HG03442 (cell line): ENCODE data around the gene RIC8B.

Experiments used
- ATAC-seq: cut with Tn5 transposase; IDR thresholded peaks from one replicate; pipeline ENCODE4 v1.9.1; 2021; ENCODE audit warnings: mild to moderate bottlenecking, moderate library complexity; ENCODE audit not compliant: unreplicated experiment

The RIC8B gene

DNA sequence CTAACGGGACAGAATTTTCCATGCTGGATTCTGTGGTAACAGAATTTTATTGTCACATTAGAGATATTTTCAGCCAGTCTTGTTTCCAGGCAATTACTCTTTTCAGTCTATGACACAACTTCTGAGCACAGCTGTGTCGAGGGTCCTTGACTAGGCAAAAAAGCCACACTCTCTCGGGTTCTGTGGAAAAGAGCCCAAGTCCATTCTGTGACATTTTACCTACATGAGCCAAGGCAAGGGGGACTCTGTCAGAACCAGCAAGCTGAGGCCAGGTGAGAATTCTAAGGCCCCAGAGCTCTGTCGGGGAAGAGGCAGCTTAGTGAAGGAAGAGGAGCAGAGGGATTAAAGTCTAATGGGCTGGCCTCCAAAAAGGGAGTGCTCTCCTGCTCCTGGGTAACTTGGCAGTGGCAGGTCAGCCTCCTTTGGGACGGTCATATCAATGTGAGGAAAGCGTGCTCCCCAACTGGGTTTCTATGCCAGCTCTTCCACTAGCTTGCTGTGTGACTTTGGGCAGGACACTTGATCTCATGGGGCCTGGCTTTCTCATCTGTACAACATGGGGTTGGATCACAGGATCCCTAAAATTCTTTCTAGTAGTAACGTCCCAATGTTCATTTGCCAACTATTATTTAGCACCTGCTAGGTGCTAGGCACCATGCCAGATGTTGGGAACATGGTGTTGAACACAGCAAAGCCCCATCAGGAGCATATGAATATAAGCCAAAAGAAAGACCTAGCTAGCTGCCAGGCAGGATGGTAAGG, 16.0 kb upstream of the RIC8B start:
- ATAC-seq: no peak

- ATAC-seq: no peak
Observed at GRCh38 chr12:106759526-106760183, 14.8 kb upstream of the RIC8B start.

GRCh38 chr12:106760184-106760531, 14.3 kb upstream of the RIC8B start:
- ATAC-seq: peak; percentile 94

GRCh38 chr12:106764220-106764619, 10.3 kb upstream of the RIC8B start:
- ATAC-seq: no peak

DNA sequence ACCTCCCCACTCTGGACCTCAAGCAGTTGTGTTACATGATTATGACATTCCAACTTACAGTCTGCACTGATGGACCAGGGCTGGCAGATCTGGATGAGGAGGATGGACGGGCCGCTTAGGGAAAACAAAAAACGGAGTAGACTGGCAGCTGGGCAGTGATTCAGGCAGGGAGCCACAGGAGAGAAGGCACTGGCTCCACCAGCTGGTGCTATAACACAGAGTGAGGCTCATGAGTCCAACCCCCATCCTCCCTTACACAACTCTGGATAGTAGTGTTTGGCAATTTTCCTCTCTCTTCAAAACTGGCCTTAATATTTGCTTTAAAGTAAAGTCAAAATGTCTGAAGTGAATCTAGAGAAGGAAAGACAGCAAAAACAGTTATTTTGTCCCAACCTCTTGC, 9.7 kb upstream of the RIC8B start:
- ATAC-seq: no peak

GRCh38 chr12:106766393-106766826, 8.1 kb upstream of the RIC8B start:
- ATAC-seq: no peak

GRCh38 chr12:106767206-106767605, 7.3 kb upstream of the RIC8B start:
- ATAC-seq: no peak

DNA sequence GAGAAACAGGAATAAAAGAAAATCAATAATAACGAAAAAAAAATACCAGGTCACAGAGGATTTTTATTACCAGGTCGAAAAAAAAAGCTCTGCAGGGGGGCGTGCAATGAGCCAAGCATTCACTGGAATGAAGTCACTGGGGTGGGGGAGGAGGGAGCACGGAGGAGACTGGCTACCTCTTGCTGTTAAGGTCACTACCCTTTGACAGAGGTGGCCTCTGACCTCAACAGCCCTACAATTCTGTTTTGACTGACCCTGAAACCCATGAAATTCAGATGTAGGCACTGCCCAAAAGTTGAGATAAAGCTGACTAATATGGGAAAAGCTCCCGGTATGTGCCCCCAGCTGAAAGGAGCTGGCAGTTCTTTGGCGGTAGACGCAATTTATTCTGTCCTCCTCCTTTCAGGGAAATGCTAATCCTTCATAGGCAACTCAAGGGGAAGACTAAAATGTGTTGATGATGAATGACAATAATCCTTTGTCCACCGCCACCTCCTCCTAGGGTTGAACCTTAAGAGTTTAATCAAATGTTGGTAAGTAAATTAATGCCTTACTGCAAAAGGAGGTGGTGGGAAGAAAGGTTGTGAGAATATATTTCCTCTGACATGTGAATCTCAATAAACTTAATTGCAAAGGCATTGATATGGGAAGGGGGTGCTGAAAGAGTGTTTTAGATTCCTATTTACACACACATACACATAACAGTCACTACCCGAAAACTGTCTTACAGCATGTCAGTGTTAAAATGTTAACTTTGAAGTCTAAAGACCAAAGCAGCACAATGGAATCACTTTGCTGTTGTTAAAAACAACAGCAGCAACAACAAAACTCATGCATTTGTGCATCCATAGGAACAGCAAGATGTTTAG, 6.3 kb upstream of the RIC8B start:
- ATAC-seq: no peak

DNA sequence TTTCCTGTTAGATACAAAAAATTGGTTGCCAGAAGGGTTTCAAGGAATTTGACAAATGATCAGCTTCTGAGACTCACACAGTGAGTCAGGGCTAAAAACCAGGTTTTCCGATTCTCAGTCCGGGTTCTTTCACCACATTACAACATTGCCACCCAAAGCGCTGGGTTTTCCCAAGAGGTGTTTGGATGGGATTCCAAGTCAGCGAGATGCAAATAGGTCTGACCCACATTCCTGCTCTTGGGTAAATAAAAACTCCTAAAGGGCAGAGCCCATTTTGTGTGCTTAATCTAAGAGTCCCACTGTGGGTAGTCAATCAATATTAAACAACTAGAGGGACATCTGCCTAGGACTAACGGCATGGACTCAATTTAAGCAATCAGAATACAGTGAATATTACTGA, 5.4 kb upstream of the RIC8B start:
- no peak for ATAC-seq

DNA sequence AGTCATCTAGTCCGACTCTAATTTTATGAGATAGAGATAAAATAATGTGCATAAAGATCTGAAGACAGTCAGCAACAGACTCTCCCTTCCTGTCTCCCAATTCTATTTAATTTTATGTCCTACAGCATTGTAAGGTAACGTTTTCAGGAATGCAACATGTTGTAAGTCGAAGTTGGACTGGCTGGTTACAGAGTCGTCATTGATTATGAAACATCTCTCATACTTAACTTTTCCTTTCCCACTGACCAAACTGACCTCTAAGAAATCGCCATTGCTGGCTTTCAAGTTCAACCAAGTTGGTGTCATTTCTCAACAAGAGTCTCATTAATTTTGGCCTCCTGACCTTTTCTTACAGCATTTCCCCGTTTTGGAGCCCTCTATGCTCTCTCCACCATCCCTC, 4.9 kb upstream of the RIC8B start:
- ATAC-seq: no peak

- ATAC-seq: no peak
Observed at GRCh38 chr12:106771425-106771824, 3.1 kb upstream of the RIC8B start.

DNA sequence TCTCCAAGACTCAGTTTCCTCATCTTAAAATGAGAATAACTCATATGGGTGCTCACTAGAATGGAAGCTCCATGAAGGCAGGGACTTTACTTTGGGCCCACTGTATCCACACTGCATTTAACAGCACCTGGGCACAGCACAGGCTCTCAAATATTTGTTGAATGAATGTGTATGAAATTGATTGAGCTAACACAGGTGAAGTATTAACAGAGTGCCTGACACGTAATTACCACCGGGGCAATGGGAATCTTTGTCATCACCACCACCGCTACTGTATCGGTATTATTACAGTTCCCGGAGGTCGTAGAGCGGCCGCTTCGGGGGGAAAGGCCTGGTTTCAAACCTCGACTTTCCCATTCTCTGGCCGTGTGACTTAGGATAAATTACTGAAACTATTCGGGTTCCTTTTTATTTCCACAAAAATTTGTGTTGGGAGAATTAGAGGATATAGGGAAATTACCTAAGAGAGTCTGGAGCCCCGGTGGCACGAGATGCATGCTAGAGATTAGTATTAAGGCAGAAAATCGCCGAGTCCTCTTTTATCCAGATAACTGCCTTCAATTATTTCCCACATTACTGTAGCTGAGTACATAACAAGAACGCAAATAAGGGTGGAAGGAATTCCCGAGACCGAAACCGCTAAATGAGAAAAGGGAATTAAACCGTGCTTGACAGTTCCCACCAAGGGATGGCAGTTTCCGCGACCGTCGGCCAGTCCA, 1.0 kb upstream of the RIC8B start:
- ATAC-seq: no peak

DNA sequence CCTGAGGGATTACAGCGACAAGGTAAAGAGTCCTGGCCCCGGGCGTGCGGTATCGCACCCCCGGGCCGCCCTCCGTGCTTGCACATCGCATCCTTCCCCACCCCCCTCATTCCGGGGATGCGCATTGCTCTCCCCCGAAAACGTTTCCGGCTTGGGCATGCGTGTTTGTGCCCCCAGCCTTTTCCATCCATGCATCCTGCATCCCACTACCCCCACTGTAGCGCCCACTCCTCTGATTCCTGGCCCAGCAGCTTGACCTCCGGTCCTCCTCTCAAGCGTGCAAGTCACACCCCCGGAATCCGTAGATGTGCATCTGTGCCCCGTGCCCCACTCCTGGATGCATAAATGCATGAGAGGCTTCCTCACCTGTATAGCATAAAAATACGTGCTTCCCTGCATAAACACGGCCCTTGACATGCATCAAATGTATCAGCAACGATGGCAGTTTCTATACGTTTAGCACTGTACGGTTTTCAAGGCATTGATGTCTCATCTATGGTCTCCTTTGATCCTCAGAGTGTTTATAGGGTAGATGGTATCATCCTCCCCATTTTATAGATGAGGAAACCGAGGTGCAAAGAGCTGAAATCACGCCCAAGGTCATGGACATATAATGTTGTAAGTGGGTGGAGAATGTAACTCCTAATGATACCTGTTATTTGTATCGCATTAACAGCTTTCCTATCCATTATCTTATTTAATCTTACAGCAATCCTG, 484 bp downstream of the RIC8B start:
- no peak for ATAC-seq

DNA sequence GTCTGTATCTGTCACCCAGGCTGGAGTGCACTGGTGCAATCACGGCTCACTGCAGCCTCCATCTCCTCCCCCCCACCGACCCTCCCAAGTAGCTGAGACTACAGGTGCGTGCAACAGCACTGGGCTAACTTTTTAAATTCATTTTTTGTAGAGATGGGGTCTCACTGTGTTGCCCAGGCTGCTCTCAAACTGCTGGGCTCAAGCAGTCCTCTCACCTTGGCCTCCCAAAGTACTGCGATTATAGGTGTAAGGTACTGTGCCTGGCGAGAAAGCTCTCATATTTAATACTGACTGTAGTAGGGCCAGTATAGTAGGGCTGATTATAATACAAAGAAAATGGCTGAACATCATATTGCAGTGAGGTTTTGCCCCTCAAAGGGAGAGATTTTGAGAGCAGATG, 2.4 kb downstream of the RIC8B start:
- ATAC-seq: no peak

DNA sequence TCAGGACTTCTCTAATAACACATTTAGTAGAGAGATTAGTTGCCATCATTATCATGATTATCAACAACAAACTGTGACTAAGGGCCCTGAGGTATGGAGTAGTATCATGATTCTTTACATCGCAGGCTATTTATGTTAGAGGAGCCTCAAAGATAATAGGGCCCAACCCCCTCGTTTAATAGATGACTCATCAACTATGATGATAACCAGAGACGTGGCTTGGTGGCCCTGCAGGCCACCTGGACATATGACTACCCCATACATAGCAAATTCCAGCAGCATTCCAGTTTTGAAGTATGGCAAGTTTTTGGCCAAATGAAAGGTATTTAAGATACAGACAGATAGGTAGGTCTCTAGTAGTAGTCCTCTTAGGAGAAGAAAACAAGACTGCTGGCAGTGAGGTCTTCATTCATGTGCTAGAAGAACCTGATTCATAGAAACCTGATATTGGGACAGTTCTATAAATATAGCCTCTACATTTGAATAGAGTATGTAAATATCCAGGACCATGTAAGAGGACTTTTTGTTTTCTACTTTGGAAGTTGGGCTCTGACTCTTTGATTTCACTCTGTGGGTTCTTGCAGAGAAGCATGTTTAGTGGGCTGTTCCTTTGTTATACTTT, 5.6 kb downstream of the RIC8B start:
- ATAC-seq: no peak

GRCh38 chr12:106782619-106783018, 8.1 kb downstream of the RIC8B start:
- ATAC-seq: no peak

DNA sequence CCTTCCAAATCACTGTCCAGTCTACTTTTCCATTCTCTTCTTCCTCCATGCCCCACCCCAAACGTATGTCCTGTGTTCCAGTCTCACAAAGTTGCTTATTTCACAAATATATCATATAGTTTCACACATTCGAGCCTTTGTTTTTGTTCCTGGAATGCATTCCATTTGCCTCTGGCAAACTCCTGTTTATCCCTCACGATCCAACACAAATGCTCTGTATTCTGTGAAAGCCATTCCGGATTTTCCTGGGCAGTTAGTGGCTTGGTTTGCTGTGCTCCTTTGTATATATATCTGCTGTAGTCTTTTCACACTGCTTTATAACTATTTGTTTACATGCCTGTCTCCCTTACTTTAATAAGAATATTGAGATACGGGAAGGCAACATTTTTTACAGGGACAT, 9.0 kb downstream of the RIC8B start:
- no peak for ATAC-seq

DNA sequence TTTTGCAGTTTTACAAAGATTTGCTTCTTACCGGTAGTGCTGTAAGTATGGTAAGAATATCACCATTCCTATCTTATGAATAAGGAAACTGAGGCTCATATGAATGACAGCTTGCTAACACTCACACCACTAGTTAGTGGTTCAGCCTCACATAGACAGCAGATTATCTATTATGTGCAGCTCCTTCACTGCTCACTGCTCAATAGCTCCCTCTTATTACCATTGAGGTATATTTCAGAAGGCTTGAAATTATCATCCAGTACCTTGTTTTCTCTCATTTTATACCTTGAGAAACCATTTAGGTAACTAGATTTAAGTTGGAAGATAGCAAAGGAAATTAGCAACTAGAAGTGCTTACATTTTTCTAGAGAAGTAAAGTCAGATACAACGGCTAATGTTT, 15.5 kb downstream of the RIC8B start:
- ATAC-seq: no peak

DNA sequence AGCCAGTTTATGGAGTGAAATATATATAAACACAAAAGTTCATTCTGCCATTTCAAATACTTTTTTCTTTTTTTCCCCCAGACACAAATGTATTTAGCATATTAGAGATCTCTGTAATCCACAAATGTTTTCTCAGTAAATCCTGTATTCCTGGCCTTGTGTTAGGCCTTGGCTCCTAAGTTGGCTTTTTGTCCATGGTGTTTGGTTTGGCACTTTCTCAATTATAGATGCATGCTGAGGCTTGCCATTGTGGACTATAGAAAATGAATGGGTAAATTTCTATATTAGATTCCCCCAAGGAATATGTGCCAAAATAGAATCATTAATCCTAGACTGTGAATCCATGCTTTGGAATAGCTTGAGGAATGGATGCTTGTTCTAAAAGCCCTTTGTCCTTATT, 17.0 kb downstream of the RIC8B start:
- ATAC-seq: no peak

- ATAC-seq: no peak
Observed at GRCh38 chr12:106794369-106794768, 19.9 kb downstream of the RIC8B start.
